GM18520 (cell line): ENCODE results near the gene DOC2A.
"Not testable (repeated sequence)": the region's sequence is repeated elsewhere in the genome, so short reads cannot be mapped to it uniquely, and the experiment has no call there.

ENCODE experiments used
- ATAC-seq: cut with Tn5 transposase; IDR thresholded peaks from one replicate; pipeline ENCODE4 v1.9.1; 2021; ENCODE audit not compliant: unreplicated experiment

The DOC2A gene

DNA sequence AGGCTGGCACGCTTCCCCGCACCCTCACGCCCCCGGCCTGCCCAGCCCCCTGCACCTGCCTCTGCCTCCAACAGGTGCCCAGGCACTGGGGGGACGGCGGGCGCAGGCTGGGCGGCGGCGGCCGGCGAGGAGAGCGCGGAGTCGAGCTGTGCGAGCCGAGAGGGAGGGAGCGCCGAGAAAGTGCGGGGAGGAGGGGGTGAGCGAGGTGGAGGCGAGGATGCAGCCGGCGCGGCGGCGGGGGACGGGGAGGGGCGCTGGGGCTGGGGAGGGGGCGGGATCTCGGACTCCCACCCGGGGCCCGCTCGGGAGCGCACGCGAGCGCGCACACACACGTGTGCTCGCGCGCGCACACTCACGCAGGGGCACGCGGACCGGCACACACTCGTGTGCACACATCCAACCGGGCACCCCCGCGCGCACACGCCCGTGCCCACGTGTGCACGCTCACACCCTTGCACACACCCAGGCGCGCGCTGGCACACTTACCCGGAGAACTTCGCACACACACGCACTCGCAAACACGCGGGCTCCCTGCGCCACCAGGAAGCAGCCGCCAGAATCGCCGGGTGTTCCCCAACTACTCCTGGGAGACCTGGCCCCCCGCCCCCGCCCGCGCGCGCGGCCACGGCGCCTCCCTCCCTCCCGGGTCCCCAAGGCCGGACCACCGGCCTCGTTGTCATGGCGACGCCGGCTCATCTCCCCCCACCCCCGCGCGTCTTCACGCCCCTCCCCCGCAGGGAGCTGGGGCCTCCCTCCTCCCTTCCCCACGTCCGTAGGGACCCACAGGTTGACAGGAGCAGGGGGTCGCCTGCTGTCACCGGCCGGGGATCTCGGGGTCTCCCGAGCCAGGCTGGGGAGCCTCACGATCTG, at the start of gene DOC2A:
Gene DOC2A (minus strand): TSS at position 184 of the 870 bp plus-strand sequence. CDS start 805 bp downstream, outside the sequence.
- ATAC-seq: no peak

DNA sequence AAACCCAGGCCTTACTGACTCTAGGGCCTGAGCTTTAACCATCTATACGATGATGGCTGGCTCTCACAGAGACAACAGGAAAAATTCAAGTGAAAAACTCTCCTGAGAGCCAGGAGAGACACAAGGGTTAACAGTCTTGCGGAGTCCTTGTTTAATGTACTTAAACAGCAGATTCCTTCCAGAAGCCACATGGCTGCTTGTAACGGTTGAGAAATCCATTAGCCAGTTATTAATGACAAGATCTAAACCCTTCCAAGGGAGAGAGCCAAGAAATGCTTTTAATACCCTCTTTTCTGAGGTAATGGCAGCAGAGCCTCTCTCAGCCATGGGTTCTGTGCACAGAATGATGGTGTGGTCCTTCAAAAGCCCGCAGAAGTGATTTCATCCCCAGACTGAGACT, 49.5 kb upstream of the DOC2A start:
- ATAC-seq: no peak

DNA sequence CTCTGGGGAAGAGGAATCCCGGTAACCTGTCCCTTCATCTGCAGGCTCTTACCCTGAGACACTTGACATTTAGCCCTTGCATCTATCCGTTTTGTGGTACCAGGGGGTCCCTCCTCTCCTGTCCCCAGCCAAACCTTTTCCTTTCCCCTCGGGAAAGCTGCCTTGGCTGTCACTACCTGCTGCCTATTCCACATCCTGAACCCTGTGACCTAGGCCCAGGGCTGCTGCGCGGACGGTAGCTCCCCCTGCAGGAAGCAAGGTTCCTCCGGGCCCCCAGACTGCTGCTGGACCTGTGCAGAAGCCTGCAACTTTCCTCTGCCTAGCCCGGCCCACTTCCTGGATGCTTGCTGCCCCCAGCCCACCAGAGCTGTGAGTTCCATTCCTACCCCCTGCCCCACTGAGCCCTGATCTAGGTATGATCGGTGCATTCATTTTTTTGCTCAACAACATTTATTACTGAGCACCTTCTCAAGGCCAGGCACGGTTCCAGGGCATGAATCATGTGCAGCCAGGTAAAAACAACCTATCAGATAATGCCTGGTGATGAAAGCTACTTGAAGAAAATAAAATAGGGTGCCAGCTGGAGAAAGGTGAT, 44.2 kb upstream of the DOC2A start:
- ATAC-seq: no peak

DNA sequence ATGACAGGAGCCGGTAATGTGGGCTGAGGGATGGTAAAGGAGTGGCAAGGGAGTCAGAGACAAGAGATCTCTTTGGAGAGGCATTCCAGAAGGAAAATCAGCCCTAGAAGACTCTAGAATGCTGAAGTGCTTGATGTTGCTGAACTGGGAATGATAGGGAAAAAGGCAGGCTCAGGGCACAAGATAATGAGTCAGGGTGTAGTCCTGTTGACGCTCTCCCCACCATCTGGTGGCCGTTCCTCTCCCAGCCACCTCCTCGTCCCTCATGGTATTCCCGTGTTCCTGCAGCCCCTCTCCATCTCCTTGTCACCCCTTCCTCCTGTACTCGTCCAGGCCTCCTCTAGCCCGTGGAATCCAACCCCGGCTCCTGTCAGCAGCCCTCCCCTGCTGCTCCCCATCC, 43.6 kb upstream of the DOC2A start:
- ATAC-seq: no peak

DNA sequence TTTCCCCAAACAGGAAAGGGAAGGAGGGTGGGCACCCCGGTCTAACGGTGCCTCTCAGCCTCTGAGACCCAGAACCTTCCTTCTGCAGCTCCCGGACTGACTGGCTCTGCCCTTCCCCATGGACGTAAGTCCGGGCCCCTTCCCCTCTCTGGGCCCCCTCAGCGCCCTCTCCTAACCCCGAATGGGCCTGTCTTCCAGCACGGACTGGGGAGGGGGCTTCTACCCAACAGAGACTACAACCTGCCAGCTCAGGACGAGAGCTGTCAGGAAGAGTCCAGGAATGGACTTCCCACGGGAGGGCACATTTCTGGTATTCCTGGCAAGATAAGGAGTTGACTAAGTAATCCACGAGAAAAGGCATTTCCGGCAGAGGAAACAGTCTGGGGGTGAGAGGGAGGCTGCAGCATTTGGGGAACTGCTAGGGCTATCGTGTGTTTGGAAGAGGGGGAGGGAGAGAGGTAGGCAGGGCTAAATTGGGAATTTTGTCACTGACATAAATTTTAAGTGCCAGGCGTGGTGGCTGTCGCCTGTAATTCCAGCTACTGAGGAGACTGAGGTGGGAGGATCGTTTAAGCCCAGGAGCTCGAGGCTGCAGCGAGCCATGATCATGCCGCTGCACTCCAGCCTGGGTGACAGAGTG, 42.7 kb upstream of the DOC2A start:
- no peak for ATAC-seq

DNA sequence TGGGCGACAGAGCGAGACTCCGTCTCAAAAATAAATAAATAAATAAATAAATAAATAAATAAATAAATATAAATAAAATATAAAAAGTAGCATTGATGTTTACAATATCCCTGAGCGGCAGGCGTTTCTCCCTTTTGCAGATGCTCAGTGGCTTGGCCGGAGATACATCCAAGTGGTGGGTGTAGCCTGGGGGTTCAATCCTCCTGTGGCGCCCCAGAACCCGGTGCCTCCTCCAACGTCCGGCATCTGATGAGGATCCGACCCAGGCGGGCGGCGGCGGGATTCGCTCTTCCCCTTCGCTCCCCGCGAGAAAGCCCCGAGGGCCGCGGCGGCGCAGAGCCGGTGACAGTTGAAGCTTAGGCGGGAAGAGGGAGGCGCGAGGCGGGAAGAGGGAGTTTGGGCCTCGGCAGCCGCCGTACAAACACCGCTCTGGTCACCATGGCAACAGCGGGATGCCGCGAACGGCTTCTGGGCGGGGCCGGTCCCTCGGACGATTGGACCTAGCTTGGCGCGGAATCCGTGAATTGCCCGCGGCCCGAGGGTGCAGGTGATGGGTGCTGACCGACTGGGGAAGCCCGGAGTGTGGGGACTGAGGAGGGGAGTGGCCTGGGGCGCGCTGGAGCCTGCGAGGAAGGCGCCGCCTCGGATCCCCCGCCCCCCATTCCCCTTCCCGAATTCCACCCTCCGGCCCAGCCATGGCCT, 42.0 kb upstream of the DOC2A start:
- no peak for ATAC-seq

DNA sequence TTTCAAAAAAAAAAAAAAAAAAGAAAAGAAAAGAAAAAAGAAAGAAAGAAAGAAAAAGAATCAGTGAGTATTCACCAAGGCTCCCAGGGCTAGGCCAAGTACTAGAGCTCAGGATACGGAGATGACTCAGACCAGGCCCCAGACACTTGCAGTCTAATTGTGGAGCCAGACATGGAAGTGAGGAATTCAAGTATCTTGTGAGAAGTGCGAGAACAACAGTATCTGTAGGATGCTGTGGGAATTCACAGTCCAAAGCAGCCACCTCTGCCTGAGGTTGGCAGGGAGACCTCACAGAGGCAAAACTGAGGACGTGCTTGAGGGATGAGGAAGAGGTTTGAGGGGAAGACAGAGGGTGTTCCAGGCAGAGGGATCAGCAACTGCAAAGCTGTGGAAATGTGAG, 40.7 kb upstream of the DOC2A start:
- ATAC-seq: no peak

DNA sequence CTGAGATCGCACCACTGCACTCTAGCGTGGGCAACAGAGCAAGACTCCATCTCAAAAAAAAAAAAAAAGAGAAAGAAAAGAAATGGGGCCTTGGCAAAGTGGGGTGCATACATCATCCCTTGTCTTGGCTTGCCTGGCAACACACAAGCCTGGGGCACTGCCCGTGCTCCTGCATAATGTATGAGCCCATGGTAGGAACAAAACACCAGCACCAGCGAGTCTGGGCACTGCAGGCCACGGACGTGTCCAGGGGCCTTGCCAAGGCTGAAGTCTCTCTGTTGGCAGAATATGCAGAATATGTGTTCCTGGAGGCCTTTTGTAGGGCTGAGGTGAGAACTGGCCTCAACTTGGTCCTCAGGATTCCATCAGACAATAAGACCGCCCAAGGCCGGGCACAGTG, 39.0 kb upstream of the DOC2A start:
- no peak for ATAC-seq

DNA sequence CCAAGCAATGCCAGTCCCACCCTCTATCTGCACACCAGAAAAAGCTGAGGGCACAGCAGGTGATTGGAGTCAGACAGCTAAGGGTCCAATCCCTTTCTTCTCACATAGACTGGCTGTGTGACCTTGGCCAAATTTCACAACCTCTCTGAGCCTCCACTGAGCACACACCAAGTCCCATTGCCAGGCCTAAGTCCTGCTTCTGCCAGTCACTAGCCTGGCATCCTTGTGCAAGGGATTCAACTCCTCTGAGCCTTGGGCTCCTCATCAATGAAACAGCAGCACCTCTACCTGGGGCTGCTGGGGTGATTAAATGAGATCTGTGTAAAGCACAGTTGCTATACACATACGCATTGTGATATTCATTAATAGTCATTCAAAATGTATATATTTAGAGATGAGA, 35.8 kb upstream of the DOC2A start:
- no peak for ATAC-seq

DNA sequence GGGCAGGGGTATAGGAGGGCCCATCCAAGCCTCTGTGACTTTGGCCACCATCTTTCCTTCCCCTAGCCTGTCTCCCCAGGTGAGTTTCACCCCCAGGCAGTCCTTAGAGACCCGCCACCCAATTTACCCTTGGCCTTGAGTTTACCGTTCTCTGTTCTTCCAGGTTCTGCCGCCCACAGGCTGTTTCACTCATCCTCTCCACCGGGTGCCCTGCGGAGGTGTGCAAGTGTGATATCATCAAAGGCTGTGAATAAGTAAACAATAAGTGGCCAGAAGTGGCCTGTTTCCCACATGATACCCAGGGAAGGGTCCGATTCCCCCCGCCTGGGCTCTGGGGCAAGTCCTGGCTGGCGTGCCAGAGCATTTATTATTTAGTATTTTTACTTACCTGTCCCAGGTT, 35.4 kb upstream of the DOC2A start:
- no peak for ATAC-seq

DNA sequence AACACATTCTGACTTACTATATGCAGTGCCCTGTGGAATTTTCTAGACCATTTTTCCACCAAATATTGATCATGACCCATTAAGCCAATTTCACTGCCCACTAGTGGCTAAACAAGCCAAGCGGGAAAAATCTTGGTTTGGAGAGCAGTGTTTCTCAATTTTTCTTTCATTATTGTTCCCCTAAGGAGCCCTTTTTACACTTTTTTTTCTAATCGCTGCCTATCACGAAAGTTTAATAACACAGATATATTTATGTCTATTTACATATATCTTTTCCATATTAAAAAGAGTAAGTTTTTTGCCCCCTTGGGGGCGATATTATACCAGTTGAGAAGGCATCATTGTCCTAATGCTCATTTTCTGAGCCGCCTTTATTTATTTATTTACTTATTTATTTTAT, 31.0 kb upstream of the DOC2A start:
- ATAC-seq: no peak

DNA sequence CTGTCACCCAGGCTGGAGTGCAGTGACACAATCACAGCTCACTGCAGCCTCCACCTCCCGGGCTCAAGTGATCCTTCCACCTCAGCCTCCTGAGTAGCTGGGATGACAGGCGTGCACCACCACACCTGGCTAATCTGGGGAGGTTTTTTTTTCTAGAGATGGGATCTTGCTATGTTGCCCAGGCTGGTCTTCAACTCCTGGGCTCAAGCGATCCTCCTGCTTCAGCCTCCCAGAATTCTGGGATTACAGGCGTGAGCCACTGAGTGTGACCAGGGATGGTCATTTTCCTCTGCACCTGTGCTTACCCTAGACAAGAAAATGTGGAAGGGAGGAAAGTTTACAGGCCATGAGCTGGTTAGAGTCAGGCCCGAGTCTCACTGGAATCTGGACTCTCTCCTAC, 29.9 kb upstream of the DOC2A start:
- ATAC-seq: not testable (repeated sequence)

DNA sequence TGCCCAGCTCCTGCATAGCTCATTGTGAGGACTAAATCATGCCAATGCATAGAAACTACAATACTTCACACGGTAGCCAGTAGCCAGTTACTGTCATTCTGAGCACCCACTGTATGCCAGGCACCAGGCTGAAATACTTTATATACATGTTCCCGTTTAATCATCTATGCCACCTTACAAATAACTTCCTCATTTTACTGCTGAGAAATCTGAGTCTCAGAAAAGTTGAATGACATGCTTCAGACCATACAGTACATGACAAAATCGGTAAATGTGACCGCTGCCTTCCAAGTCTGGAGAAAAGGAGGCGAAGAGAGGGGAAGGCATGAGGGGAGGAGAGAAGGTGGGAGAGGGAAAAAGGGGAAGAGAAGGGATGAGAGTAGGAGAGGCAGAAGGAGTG, 29.4 kb upstream of the DOC2A start:
- no peak for ATAC-seq

DNA sequence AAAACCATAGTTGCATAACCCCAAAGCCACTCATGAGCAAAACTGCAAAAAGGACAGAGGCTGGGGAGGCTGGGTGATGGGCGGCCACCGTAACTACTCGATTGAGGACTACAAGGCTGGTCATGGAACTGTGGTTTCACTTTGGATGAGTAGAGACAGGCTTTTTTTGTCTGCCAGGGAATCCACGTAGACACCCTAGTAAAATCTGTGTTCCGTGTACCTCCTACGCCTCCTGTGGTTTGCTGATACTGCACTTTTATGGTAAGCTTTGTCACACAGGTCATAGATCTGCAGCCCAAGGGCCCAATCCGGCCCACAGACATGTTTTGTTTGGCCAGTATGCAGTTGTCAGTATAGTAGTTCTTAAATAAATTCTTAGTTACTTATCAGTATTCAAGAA, 22.4 kb upstream of the DOC2A start:
- no peak for ATAC-seq

DNA sequence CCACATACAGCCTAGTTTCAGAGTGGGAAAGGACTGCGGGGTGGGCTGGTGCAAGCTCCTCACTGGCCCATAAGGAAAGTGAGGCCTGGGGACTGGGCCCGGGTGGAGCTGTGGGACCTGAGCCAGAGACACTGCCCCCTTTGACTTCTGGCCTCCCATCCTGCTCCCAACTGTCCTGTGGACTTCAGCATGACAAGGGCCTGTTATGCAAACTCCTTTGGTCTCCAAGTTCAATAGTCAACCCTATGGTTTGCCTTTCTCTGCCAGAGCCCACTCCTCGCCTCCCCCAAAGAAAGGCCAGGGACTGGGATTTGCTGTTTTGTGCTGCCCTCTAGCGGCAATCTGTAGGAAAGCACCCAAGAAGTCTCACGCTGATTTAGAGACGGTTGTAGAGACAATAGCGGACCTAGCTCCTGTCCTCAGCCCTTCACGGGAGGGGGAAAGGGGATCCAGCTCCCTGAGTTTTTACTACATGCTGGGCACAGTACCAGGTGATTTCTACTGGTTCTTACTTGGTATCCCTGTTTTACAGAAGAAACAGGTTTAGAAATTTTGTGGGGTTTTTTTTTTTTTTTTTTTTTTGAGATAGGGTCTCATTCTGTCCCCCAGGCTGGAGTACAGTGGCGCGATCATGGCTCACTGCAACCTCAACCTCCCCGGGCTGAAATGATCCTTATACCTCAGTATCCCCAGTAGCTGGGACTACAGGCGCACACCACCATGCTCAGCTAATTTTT, 21.4 kb upstream of the DOC2A start:
- ATAC-seq: no peak

DNA sequence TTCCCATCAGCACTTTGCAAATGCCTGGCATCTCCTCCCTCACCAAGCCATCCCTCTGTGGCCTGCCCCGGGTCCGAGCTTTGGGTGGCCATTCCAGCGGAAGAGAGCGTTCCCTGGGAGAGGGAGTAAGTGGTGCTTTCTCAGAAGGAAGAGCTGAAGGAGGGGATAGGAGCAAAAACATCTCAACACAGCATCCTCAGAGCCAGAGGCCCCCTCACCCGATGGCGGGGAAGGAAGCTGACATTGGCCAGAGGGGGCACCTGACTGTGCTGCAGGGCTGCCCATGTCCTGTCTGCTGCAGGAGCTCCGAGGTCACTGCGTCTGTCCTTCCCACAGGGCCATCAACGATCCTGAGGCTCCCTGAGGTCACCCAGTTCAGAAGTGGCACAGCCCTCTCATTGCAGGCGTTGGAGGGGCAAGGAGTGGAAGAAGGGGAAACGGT, 20.7 kb upstream of the DOC2A start:
- ATAC-seq: no peak

DNA sequence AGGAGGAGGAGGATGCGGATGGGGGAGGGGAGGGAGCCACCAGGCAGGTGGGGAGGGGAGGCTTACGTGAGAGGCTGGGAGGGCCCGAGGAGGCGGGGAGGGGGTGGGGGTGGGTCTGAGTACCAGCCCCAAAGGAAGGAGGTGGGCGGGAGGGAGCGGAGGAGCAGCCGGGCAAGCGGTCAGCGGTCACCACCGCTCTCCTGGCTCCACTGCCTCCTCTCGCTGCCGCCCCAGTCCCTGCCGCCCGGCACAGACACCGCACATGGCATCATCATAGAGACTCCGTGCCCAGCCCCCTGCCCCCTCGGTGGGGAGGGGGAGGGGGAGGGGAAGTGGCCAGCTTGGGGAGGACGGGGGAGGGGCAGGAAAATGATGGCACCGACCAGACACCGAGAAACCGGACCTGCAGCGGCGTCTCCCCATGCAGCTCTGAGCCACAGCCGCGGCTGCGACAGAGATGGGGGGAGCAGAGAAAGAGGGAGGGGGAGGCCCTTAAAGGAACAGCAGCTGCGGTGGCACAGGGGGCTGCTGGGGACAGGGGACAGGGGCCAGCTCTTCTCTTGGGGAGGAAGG, 20.1 kb upstream of the DOC2A start, which contains the start of gene TLCD3B:
Gene TLCD3B (minus strand): TSS at position 431 of the 573 bp plus-strand sequence. CDS start 744 bp downstream, outside the sequence.
- no peak for ATAC-seq

DNA sequence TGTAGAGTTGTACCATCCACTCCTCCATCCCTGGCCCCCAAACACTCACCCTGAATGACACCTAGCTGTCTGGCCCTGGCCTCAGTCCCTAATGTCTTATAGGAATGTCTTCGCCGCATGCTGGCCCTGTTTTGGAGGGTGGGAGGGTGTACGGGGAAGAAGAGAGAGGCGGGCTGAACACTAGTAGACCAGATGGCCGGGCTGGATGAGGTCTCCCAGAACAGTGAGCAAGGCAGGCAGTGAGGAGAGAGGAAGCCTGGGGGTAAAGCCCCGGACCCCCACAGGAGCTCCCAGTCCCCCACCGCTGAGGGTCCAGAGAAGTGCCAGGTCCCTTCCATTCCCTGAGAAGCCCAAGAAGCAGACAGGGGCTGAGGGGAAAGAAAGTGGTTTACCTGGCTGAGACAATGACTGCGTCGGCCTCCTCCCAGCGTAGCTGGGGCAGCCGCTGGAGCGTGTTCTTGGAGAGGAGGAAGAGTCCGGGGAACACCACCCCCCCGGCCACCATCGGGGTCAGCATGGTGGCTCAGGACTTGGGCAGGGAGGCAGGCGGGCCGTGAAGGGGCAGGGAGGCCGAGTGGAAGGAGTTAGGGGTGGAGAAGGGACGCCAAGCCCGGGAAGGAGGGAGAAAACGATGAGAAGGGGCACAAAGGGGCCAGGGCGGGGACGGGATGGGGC, 19.3 kb upstream of the DOC2A start:
- no peak for ATAC-seq

DNA sequence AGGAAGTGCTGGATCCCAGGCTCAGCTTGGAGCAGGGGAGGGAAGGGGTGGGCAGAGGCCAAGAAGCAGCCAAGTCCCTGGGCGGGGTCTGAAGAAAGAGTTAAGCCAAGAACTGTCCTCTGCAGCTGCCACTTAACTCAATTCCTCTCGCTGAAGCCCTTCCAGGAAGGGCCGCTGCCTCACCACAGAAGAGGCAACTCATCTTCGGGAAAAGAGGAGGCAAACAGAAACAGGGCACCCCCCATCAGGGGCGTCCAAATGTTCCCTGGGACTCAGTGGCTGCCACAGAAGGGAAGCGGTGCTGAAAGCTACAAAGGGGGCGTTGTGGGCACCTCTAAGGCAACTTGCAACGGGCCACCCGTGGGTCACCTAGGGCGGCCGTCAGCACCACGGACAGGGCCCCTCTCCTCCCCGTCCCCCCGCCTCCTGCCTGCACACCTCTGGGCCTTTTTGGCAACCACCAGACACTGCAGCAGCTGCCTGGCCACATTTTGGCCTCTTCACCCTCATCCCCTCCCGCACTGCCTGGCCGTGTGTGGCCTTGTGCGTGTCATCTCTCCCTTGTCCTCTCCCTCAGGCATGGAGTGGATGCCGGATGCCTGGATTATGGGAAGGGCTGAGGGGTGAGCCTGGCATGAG, 17.7 kb upstream of the DOC2A start:
- ATAC-seq: no peak
